HG03095 (cell line): ENCODE results near the gene SPTB.

Experiments used
- ATAC-seq: cut with Tn5 transposase; IDR thresholded peaks from one replicate; pipeline ENCODE4 v1.9.1; 2021; ENCODE audit warnings: moderate library complexity; ENCODE audit not compliant: unreplicated experiment

The SPTB gene

GRCh38 chr14:64732536-64733120 lies 147.1 kb downstream of the SPTB start:
- no peak for ATAC-seq

DNA sequence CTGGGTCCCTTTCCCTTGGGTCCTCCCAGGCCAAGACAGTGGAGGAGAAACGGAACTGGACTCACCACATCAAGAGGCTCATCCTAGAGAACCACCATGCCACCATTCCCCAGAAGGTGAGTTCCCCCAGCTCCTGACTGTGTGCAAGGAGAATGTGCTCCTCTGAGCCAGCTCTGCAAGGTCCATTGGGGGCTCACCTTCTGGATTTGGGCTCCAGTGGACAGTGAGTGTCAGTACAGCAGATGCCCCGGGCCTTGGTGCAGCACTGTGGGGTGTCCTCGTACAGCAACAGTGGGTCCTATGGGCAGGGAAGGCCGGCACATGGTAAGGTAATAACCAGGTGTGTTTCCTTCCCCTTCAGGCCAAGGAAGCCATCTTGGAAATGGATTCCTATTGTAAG lies 147.6 kb downstream of the SPTB start:
- no peak for ATAC-seq

- no peak for ATAC-seq
Measured at GRCh38 chr14:64731141-64731581, 148.5 kb downstream of the SPTB start.

DNA sequence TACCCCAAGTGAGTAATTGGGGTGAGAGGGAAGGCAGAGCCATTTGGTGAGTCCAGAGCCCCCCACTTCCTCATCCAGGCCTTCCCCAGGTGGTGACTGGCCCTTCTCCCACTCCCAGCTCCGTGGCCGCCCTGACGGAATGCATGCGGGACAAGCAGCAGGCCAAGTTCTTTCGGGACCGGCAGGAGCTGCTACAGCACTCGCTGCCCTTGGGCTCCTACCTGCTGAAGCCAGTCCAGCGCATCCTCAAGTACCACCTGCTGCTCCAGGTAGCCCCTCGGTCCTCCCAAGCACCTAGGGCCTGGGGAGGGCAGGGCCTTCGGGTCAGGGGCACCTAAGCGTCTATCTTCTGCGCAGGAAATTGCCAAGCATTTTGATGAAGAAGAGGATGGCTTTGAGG lies 149.0 kb downstream of the SPTB start:
- no peak for ATAC-seq

DNA sequence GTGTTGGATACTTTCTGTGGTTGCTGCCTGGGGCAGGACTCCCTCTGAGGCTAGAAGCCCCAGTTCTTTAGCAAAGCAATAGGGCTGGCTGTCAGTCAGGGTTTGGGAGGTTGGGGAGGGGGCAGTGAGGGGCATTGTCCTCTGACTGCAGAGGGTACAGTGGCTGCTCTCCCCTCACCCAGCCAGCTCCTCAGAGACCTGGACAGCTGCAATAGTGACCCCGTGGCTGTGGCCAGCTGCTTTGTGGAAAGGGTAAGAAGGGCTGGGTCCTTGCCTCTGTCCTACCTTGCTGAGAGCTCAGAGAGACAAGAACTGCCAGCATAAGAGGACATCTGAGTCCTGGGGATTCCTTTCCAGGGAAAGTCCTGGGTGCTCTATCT lies 149.7 kb downstream of the SPTB start:
- ATAC-seq: no peak

DNA sequence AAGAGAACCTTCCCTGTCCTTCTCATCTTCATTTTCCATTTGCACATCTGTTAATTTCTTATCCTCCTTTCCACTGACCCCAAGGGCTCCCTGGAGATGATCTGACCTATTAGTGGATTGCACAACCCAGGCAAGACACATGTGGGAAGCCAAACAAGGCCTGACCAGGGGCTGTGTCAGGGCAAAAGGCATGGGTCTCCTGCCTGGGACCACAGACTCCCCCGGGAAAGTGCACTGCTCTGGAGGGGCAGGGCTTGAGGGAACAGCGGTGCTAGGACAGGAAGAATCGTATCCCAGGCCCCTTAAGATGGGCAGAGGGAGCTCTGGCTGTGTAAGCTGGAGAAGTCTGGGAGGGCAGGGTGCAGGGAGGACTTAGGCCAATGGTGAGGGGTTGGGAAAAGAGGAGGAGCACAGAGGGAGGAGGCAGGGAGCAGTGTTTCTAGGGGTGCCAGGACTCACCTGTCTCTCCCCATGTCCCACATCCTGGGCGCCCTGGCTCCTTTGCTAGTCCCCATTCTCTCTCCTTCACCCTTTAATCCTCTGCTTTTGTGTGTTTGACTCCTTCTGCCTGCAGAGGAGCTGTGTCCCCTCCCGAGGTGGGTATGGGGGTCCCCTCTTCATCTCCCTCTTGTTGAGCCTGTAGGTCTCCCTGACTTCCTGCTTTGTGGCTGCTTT lies 150.2 kb downstream of the SPTB start:
- no peak for ATAC-seq

DNA sequence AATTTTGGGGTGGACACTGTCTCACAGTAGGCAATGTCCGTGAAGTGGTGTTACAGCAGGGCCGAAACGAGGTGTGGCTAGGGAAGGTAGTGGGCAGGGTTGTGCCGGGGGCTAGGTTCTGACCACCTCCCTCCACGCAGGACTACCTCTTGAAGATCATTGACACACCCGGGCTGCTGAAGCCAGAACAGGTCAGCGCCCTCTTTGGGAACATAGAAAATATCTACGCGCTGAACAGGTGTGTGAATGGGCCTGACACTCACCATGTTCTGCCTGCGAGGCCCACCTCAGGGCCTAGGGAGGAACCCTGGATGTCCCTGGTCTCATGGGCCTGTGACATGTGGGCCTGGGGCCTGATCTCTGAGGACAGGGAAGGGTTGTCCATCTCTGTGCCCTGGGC lies 150.9 kb downstream of the SPTB start:
- ATAC-seq: no peak

- no peak for ATAC-seq
Measured at GRCh38 chr14:64728106-64728505, 151.6 kb downstream of the SPTB start.

GRCh38 chr14:64727551-64728071 lies 152.1 kb downstream of the SPTB start:
- no peak for ATAC-seq

- no peak for ATAC-seq
Measured at GRCh38 chr14:64726585-64726890, 153.2 kb downstream of the SPTB start.

GRCh38 chr14:64725879-64726584 lies 153.7 kb downstream of the SPTB start:
- no peak for ATAC-seq

- no peak for ATAC-seq
Measured at GRCh38 chr14:64725261-64725815, 154.4 kb downstream of the SPTB start.

DNA sequence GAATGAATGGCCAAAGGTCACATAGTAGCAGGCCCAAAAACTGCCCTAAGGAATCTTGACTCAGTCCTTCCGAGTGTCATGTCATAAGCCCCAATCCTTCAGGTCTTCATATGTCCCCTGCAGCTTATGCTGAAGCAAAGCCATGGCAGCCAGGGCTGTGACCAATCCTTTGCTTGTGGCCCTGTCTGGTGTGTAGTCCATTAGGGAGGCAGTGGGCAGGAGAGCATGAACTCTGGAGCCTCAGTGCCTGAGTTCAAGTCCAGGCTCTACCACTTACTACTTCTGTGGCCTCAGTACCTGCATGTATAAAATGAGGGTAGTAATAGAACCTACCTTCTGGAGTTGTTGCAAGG lies 155.2 kb downstream of the SPTB start:
- ATAC-seq: no peak

GRCh38 chr14:64723691-64724577 lies 155.8 kb downstream of the SPTB start:
- no peak for ATAC-seq

GRCh38 chr14:64722842-64723447 lies 156.8 kb downstream of the SPTB start:
- ATAC-seq: no peak

GRCh38 chr14:64721899-64722298 lies 157.8 kb downstream of the SPTB start:
- ATAC-seq: no peak

GRCh38 chr14:64721391-64721791 lies 158.3 kb downstream of the SPTB start:
- no peak for ATAC-seq

- no peak for ATAC-seq
Measured at GRCh38 chr14:64720131-64720576, 159.6 kb downstream of the SPTB start.

DNA sequence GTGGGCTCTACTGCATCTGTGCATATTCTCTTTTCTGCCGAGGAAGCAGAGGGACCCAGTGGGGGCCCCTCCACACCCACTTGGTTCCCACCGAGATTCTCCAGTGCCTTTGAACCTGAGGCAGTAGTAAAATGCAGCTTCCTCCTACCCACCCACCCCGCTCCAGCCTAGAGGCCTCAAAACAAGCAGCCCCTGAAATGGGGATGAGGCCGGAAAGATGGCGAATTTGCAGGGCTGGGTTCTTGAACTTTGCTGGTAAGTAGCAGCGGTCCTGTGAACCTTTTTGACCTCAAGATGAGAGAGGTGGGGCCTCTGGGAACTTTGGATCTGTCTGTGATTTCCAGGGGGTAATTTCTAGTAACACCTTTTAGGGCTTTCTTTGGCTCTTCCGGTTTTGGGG lies 160.1 kb downstream of the SPTB start:
- ATAC-seq: no peak

- ATAC-seq: no peak
Measured at GRCh38 chr14:64718762-64719161, 160.9 kb downstream of the SPTB start.

- ATAC-seq: no peak
Measured at GRCh38 chr14:64717870-64718269, 161.8 kb downstream of the SPTB start.
